NCI-H524 (cell line): ENCODE data around the gene ZNF398.
"Not testable (repeated sequence)": the region's sequence is repeated elsewhere in the genome, so short reads cannot be mapped to it uniquely, and the experiment has no call there.

ENCODE experiments used
- DNase-seq, 2 experiments: peaks; one replicate each; lab custom pipeline; 2025; lab: John Stamatoyannopoulos, UW

Gene ZNF398

DNA sequence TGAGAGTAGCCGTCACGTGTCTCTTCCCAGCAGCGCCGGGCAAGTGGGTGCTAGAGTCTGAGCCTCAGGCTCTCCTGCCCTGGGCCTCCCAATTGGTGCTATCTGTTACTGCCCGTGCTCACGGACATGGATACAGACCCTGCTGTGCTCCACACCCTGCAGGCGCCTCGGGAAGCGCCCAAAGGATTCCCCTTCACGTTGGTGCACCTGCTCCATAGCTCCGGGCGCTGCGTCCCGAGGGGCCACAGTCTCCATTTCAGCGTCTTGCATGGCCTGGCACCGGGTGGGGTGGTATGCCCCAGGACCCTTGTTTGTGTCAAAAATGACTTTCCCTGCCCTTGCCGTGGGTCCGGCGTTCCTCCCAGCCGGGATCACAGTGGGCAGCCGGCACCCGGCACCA is 78.4 kb downstream of the ZNF398 start:
- DNase-seq = no peak

DNA sequence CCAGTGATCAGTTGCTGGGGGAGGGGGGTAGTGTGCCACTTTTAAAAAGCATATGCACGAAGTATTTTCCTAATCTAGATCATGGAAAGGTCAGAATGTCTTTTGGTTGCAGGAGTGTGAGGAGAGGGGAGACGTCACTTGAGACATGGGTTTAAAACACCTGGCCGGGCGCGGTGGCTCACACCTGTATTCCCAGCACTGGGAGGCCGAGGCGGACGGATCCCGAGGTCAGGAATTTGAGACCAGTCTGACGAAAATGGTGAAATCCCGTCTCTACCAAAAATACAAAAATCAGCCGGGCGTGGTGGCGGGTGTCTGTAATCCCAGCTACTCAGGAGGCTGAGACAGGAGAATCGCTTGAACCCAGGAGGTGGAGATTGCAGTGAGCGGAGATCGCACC is 79.1 kb downstream of the ZNF398 start:
- not testable (repeated sequence) for DNase-seq

DNA sequence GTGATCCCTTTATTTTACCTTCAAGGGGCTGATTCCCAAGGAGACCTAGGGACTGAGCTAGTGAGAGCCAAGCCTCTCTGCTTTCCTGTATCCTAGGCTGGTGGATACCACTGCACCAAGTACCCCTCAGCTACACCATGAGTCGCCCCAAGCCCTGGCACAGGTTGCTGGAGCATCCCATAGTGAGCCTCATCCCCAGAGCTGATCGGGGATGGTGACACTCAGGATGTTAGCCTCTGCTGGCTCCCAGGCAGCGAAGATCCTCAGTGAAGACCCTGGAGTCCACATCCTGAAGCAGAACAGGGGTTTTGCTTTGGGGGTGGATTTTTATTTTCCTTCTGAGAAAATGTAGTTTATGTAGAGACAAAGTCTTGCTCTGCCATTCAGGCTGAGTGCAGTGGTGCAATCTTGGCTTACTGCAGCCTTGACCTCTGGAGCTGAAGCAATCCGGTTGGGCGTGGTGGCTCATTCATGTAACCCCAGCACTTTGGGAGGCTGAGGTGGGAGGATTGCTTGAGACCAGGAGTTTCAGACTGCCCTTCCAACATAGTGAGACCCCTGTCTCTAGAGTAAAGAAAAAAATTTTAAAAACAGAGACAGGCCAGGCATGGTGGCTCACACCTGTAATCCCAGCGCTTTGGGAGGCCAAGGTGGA is 79.7 kb downstream of the ZNF398 start:
- DNase-seq = no peak

DNA sequence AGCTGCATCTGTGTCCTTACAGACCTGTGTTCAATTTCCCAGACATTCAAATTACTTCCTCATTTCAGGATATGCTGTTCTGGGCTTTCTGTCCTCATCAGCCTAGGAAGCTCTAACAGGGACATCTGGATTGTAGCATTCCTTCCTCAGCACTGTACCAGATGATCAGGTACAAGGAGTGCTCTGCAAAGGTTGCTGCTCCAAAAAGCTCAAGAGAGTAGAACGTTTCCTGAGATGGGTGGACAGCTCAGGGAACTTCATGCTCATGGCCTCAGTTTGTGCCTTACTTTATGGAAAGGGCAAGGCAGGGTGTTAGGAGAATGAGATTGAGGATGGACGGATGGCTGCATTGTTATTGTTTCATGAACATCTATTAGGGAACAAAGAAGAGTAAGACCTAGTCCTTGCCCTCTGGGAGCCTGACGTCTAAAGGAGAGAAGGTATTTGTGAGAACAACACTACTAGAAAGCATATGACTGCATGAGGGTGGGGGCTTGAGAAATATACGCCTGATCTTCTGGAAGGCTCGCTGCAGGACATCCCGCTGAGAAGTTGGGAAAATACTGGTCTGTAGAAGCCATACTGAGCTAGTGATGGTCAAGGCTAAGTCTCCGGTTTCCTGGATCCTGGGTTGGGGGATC is 81.7 kb downstream of the ZNF398 start:
- DNase-seq = no peak

DNA sequence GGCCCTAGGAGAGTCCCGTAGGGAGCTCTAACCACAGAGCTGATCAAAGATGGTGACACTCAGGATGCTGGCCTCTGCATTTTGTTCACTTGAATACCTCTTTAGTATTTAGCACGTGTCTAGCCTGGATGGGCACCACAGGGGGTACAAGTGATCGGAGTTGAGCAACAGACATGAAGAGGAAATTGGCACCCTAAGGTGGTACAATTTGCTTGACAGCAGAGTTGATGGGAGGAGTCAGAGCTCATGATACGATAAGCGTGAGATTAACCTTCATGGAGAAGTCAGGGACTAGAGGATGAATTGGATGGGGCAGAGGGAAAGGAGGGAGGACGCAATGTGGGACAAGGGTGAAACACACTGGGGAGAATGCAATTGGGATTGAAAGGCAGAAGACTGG is 82.3 kb downstream of the ZNF398 start:
- no peak for DNase-seq

DNA sequence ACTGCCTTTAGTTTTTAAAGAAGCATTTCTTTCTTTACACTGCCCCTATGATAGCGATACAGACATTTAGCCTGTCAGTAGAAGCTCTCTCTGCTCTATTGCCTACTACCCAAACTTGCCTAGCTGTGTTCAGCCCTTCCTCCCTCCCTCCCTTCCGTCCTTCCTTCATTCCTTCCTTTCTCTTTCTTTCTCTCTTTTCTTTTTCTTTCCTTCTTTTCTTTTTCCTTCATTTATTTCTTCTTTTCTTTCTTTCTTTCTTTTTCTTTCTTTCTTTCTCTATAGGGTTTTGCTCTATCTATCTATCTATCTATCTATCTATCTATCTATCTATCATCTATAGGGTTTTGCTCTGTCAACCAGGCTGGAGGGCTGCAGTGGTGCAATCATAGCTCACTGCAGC is 85.1 kb downstream of the ZNF398 start:
- DNase-seq = no peak
